ENCODE measurements around the gene GM2A.

Gene GM2A

DNA sequence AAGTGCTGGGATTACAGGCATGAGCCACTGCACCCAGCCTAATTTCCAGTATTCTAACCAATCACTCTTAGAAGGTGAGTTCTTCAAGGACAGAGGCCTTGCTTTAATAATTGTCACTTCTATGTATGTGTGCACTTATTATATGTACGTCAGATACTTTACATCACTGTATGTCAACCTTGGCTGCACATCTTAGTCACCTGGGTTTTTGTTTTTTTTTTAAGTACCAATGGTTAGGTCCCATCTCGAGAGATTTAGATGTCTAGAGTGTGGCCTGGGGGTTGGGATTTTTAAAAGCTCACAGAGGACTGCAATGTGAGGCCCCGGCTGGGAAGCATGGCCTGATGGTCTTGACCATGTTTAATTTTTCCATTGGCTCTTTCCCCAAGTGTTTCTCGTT is 9.9 kb upstream of the GM2A start:
- Histone ChIP-seq H3K36me3 (no peaks in the 10 kb centered on the region), H3K4me3 (ENCODE audit: low read depth, low read length) (no peak overlapping the region), H3K27me3 (ENCODE audit: insufficient read depth, low read depth, severe bottlenecking) (no peaks in the 10 kb centered on the region), H3K9me3 (ENCODE audit: severe bottlenecking) (no peaks in the 10 kb centered on the region), H3K27ac (no peak overlapping the region)
- TF ChIP-seq, protein P1, sequence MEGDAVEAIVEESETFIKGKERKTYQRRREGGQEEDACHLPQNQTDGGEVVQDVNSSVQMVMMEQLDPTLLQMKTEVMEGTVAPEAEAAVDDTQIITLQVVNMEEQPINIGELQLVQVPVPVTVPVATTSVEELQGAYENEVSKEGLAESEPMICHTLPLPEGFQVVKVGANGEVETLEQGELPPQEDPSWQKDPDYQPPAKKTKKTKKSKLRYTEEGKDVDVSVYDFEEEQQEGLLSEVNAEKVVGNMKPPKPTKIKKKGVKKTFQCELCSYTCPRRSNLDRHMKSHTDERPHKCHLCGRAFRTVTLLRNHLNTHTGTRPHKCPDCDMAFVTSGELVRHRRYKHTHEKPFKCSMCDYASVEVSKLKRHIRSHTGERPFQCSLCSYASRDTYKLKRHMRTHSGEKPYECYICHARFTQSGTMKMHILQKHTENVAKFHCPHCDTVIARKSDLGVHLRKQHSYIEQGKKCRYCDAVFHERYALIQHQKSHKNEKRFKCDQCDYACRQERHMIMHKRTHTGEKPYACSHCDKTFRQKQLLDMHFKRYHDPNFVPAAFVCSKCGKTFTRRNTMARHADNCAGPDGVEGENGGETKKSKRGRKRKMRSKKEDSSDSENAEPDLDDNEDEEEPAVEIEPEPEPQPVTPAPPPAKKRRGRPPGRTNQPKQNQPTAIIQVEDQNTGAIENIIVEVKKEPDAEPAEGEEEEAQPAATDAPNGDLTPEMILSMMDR (IDR thresholded peaks at IDR 0.05; ENCODE audit: low read depth, low read length): no peak
- DNase-seq: no peak

DNA sequence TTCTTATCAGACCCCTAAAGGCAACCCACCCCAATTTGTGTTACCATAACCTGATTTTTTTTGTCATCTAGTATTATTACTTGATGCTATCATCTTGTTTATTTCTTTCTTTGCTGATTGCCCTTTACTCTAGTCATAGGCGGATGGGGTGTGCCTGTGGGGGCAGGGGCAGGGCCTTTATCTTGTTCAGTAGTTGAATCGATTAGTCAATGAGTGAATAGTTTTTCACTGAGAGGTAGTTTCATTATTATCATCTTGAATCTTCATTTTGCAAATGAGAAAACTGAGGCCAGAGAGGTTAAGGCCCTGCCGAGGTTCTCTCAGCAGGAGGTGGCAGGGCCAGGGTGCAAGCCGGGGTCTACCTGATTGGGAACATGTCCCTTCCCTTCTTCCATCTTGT is 9.4 kb upstream of the GM2A start:
- TF ChIP-seq, protein P1 (IDR thresholded peaks at IDR 0.05; ENCODE audit: low read depth, low read length): no peak
- no peaks in the 10 kb centered on the region for H3K36me3 ChIP-seq
- H3K27ac ChIP-seq: no peak overlapping the region
- H3K9me3 ChIP-seq (ENCODE audit: severe bottlenecking): no peaks in the 10 kb centered on the region
- DNase-seq: no peak
- no peak overlapping the region for H3K4me3 ChIP-seq (ENCODE audit: low read depth, low read length)
- H3K27me3 ChIP-seq (ENCODE audit: insufficient read depth, low read depth, severe bottlenecking): no peaks in the 10 kb centered on the region

DNA sequence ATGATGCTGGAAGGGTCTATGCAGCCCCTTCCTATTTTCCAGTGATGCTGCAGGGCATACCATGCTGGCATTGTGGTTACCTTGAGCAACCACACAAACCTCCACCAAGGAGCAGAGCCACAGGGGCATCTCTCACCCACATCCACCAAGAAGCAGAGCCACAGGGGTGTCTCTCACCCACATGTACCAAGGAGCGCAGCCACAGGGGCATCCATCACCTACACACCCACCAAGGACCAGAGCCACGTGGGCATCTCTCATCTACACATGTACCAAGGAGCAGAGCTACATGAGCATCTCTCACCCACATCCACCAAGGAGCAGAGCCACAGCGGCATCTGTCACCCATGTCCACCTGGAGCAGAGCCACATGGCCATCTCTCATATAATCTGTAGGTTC is 8.8 kb upstream of the GM2A start:
- no peaks in the 10 kb centered on the region for H3K27me3 ChIP-seq (ENCODE audit: insufficient read depth, low read depth, severe bottlenecking)
- TF ChIP-seq, protein P1 (IDR thresholded peaks at IDR 0.05; ENCODE audit: low read depth, low read length): no peak
- H3K4me3 ChIP-seq (ENCODE audit: low read depth, low read length): no peak overlapping the region
- H3K27ac ChIP-seq: no peak overlapping the region
- DNase-seq: no peak
- no peaks in the 10 kb centered on the region for H3K36me3 ChIP-seq
- H3K9me3 ChIP-seq (ENCODE audit: severe bottlenecking): no peaks in the 10 kb centered on the region

DNA sequence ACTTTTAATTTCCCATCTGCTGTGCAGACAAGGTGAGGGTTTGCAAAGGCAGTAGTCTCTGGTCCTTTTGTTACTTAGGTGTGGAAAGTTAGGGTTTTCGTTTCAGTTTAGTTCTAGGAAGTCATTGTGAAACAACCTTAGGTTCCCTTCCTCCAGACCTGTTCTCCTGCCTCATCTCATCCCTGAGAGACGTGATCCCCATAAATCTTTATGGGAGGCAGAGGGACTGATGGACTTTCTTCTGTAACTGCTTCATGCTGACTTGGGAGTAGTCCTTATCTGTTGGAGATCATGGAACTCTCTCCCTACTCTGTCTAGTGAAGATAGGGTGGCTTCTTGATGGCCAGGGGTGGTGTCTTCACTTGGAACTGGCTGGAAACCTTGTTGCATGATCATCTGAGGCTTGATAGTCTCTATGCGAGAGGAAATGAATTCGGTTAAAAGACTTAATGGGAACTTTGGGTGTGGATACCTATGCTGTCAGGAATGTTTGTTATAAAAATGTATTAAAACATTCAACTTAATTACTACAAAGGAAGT is 7.2 kb upstream of the GM2A start:
- Histone ChIP-seq H3K9me3 (ENCODE audit: severe bottlenecking) (no peaks in the 10 kb centered on the region), H3K27me3 (ENCODE audit: insufficient read depth, low read depth, severe bottlenecking) (no peaks in the 10 kb centered on the region), H3K27ac (no peak overlapping the region), H3K4me3 (ENCODE audit: low read depth, low read length) (no peak overlapping the region), H3K36me3 (no peaks in the 10 kb centered on the region)
- TF ChIP-seq, protein P1 (IDR thresholded peaks at IDR 0.05; ENCODE audit: low read depth, low read length): no peak
- no peak for DNase-seq

DNA sequence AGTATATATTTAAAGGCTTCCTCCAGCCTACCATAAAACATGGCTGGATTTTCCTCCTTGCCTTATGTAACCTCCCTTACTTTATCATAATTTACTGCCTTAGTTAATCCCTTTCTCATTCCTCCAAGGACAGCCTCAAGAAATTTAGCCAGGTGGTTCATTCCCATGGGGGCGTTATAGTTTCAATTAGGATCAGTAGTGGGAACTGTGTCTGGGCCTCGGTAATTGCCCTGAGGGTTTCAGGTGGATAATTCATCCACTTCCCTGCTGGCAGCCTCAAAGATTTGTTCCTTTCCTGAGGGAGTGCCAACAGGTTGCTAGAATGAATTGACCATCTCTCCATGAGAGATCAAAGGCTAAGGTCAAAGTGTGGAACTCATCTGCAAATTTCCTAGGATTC is 4.3 kb upstream of the GM2A start:
- DNase-seq: peak; percentile 47
- Histone ChIP-seq H3K36me3 (no peaks in the 10 kb centered on the region), H3K27me3 (ENCODE audit: insufficient read depth, low read depth, severe bottlenecking) (no peaks in the 10 kb centered on the region), H3K9me3 (ENCODE audit: severe bottlenecking) (no peaks in the 10 kb centered on the region), H3K4me3 (ENCODE audit: low read depth, low read length) (no peak overlapping the region), H3K27ac (no peak overlapping the region)
- TF ChIP-seq, protein P1 (IDR thresholded peaks at IDR 0.05; ENCODE audit: low read depth, low read length): no peak

DNA sequence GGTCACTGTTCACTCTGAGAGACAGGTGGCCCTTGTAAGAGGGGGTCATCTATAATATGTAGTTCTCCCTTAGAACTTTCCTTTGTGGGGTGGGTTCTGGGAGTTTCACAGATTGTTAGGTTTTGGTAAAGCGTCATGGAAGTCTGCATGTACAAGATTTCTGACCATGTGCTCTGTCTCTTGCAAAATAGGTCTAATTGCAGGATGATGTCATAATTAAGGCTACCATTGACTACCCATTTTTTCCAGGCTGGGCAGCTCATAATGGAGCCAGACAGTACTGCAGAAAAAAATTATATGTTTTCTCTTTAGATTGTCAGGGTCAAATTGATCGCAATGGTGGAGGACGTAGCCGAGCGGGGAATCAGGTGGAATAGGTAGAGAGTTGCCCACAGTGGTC is 3.7 kb upstream of the GM2A start:
- TF ChIP-seq, protein P1 (IDR thresholded peaks at IDR 0.05; ENCODE audit: low read depth, low read length): no peak
- Histone ChIP-seq H3K27ac (no peak overlapping the region), H3K4me3 (ENCODE audit: low read depth, low read length) (no peak overlapping the region), H3K36me3 (no peaks in the 10 kb centered on the region), H3K27me3 (ENCODE audit: insufficient read depth, low read depth, severe bottlenecking) (no peaks in the 10 kb centered on the region), H3K9me3 (ENCODE audit: severe bottlenecking) (no peaks in the 10 kb centered on the region)
- DNase-seq: no peak
